Endothelial cell of umbilical vein (primary cell): ENCODE data around the gene TDRD9. TPM values are rescaled to one million over a fixed set of nuclear protein-coding genes. Genes with fewer than 3 reads are reported as not detected.

ENCODE experiments used
- BruUV-seq: library from RNA; stranded (reverse); fragments of 400-500 nt; replicated peaks from 2 replicates; lab custom pipeline; 2021; lab: Mats Ljungman, UMichigan
- CTCF ChIA-PET: fragments of 300-600, 350-600 bp; sonication (Branson Sonifier 250); formaldehyde crosslinking; loops from one replicate; lab custom pipeline; 2021; ENCODE audit warnings: antibody characterized with exemption, inconsistent platforms; lab: Charles Lee
- POLR2A ChIA-PET: fragments of 300-600, 350-600 bp; sonication (Branson Sonifier 250); formaldehyde crosslinking; loops from one replicate; lab custom pipeline; 2021; ENCODE audit warnings: antibody characterized with exemption, inconsistent platforms; lab: Charles Lee
- DNase-seq: peaks from one replicate; pipeline ENCODE4 v3.0.0-alpha.2; 2011; ENCODE audit warnings: low read depth, low spot score
- FAIRE-seq: peaks from 2 replicates; lab custom pipeline; 2011; peaks lifted over from hg19 to GRCh38; lab: Jason Lieb, UNC
- H2AFZ ChIP-seq: 2 replicates; pipeline ENCODE4 v1.6.0; 2012; ENCODE audit warnings: low read depth, low read length, control low read depth, inconsistent platforms
- H3K27ac ChIP-seq: 2 replicates; pipeline ENCODE4 v1.5.1; 2011; ENCODE audit warnings: low read depth, mild to moderate bottlenecking, control low read depth, low read length, moderate library complexity; ENCODE audit not compliant: insufficient read depth
- H3K27me3 ChIP-seq, 2 experiments: 2 replicates each; pipeline versions ENCODE4 v1.6.0 to v1.6.1; 2011; ENCODE audit warnings: low read length in 2 of 2, mixed read lengths in 1 of 2; ENCODE audit not compliant: control insufficient read depth in 2 of 2, insufficient read depth in 2 of 2
- H3K36me3 ChIP-seq, 2 experiments: 2 replicates in 1 of 2; 3 replicates in 1 of 2; pipeline ENCODE4 v1.5.1; 2011; ENCODE audit warnings: low read length in 2 of 2, mild to moderate bottlenecking in 1 of 2, moderate library complexity in 1 of 2; ENCODE audit not compliant: control insufficient read depth in 2 of 2, insufficient read depth in 2 of 2; ENCODE audit errors: extremely low read depth in 1 of 2
- H3K4me1 ChIP-seq: 3 replicates; pipeline ENCODE4 v1.5.1; 2011; ENCODE audit warnings: mild to moderate bottlenecking, low read length; ENCODE audit not compliant: control insufficient read depth, insufficient read depth; ENCODE audit errors: extremely low read depth
- H3K4me2 ChIP-seq: 2 replicates; pipeline ENCODE4 v1.6.1; 2011; ENCODE audit warnings: low read length, control low read depth, mixed read lengths; ENCODE audit not compliant: insufficient read depth
- H3K4me3 ChIP-seq, 3 experiments: fragments of 200-600 bp in 1 of 3; sonication (generic), shearing (Covaris generic) in 1 of 3; replicated peaks in 1 of 3; 2 replicates each; pipeline ENCODE4 v1.5.1; 2011 to 2016; ENCODE audit warnings: control low read depth in 3 of 3, low read length in 3 of 3, mild to moderate bottlenecking in 2 of 3, inconsistent platforms in 1 of 3, low read depth in 1 of 3, moderate library complexity in 1 of 3; ENCODE audit not compliant: insufficient read depth in 1 of 3
- H3K79me2 ChIP-seq: 2 replicates; pipeline ENCODE4 v1.6.0; 2012; ENCODE audit warnings: low read length, inconsistent platforms; ENCODE audit not compliant: control insufficient read depth, insufficient read depth
- H3K9ac ChIP-seq: replicated peaks from 2 replicates; pipeline ENCODE3; 2011; ENCODE audit warnings: low read length, control low read depth; ENCODE audit not compliant: insufficient read depth; ENCODE audit errors: extremely low read depth
- H3K9me1 ChIP-seq: replicated peaks from 3 replicates; pipeline ENCODE4 v1.6.0; 2011; ENCODE audit warnings: mild to moderate bottlenecking, low read length; ENCODE audit not compliant: control insufficient read depth, insufficient read depth; ENCODE audit errors: extremely low read depth
- H3K9me3 ChIP-seq: replicated peaks from 2 replicates; pipeline ENCODE4 v1.5.1; 2012; ENCODE audit warnings: low read length, inconsistent platforms; ENCODE audit not compliant: control insufficient read depth, insufficient read depth
- H4K20me1 ChIP-seq: replicated peaks from 2 replicates; pipeline ENCODE3; 2011; ENCODE audit warnings: mild to moderate bottlenecking, low read length; ENCODE audit not compliant: control insufficient read depth, insufficient read depth; ENCODE audit errors: extremely low read depth
- EZH2 ChIP-seq: IDR thresholded peaks from 2 replicates; pipeline ENCODE4 v1.6.1; 2012; ENCODE audit warnings: borderline replicate concordance, low read depth, mild to moderate bottlenecking, moderate library complexity, low read length, inconsistent platforms; ENCODE audit not compliant: severe bottlenecking
- GATA2 ChIP-seq: IDR thresholded peaks from 2 replicates; pipeline ENCODE4 v1.7.0; 2011; ENCODE audit warnings: low read depth, mild to moderate bottlenecking, moderate library complexity, mixed read lengths, low read length; ENCODE audit not compliant: insufficient read length, insufficient read depth
- JUN ChIP-seq: IDR thresholded peaks from 2 replicates; pipeline ENCODE4 v1.6.1; 2011; ENCODE audit warnings: borderline replicate concordance, low read depth; ENCODE audit not compliant: insufficient read length, insufficient read depth
- MYC ChIP-seq: IDR thresholded peaks from one replicate; pipeline ENCODE4 v1.6.1; 2011; ENCODE audit warnings: mild to moderate bottlenecking, low read depth, low read length
- POLR2A ChIP-seq: IDR thresholded peaks from 2 replicates; pipeline ENCODE4 v1.6.1; 2012; ENCODE audit warnings: low read depth, mild to moderate bottlenecking, control low read depth, low read length
- dilution Hi-C: fragments of 300-500 bp; cut with MboI; formaldehyde crosslinking; loops from one replicate; pipeline ENCODE4 v1.15.0; 2019; ENCODE audit warnings: low sequenced_read_pairs; ENCODE audit not compliant: extremely low pct_ligation_motif_present
- intact Hi-C: fragments of 100-400 bp; cut with micrococcal nuclease; formaldehyde crosslinking; loops from one replicate; pipeline ENCODE4 v1.10.0; 2022
- polyA plus RNA-seq, 4 experiments: library from polyadenylated mRNA; depleted of rRNA in 3 of 4; stranded (reverse) in 3 of 4; unstranded in 1 of 4; fragments of >200 nt; gene quantifications; 2 replicates each; pipeline versions ENCODE4 v1.2.1 to v1.2.3, GENCODE V29; 2011 to 2012; ENCODE audit warnings: missing spikeins in 1 of 4
- total RNA-seq: library from RNA; stranded (reverse); gene quantifications from 2 replicates; pipeline ENCODE4 v1.2.3, GENCODE V29; 2021
- TF ChIP-seq, protein P1 (sequence below): IDR thresholded peaks from 2 replicates; pipeline ENCODE4 v1.6.1; 2011; ENCODE audit not compliant: insufficient read depth, insufficient read length
- TF ChIP-seq, protein P2 (sequence below), 2 donors: IDR thresholded peaks; 1 replicate in 1 of 2; 2 replicates in 1 of 2; pipeline ENCODE4 v1.5.1; 2011; ENCODE audit warnings: low read length in 2 of 2, mild to moderate bottlenecking in 2 of 2, moderate library complexity in 2 of 2, control low read depth in 1 of 2, inconsistent platforms in 1 of 2, low read depth in 1 of 2; ENCODE audit not compliant: insufficient read depth in 1 of 2; ENCODE audit errors: extremely low read depth in 1 of 2

TDRD9 gene
- total and polyA plus RNA-seq, 2 donors (not counting 3 experiments of a cell fraction or from before 2014, with no cell fraction given), result 0.52 to 1.4 TPM

GRCh38 chr14:104093366-104094055 lies 165.3 kb downstream of the TDRD9 start:
- no peak overlapping the region for H3K4me2 ChIP-seq
- BruUV-seq, result no TSS peak
- FAIRE-seq, result no peak
- no peak overlapping the region for H3K9ac ChIP-seq
- no peaks in the 10 kb centered on the region for H3K36me3 ChIP-seq
- H3K27ac ChIP-seq, result no peak overlapping the region
- dilution Hi-C loops (no loop called here), intact Hi-C loops (loop anchor here (1.0 kb wide), 4 partner anchors 38 to 547 kb away; partner anchors contain the start of gene KIF26A)
- no peak overlapping the region for H3K4me3 ChIP-seq
- no peaks in the 10 kb centered on the region for H3K9me1 ChIP-seq
- TF ChIP-seq POLR2A (no peak), EZH2 (no peak), GATA2 (no peak), JUN (no peak), MYC (no peak)
- TF ChIP-seq, protein P1, sequence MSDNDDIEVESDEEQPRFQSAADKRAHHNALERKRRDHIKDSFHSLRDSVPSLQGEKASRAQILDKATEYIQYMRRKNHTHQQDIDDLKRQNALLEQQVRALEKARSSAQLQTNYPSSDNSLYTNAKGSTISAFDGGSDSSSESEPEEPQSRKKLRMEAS, result no peak
- TF ChIP-seq, protein P2, sequence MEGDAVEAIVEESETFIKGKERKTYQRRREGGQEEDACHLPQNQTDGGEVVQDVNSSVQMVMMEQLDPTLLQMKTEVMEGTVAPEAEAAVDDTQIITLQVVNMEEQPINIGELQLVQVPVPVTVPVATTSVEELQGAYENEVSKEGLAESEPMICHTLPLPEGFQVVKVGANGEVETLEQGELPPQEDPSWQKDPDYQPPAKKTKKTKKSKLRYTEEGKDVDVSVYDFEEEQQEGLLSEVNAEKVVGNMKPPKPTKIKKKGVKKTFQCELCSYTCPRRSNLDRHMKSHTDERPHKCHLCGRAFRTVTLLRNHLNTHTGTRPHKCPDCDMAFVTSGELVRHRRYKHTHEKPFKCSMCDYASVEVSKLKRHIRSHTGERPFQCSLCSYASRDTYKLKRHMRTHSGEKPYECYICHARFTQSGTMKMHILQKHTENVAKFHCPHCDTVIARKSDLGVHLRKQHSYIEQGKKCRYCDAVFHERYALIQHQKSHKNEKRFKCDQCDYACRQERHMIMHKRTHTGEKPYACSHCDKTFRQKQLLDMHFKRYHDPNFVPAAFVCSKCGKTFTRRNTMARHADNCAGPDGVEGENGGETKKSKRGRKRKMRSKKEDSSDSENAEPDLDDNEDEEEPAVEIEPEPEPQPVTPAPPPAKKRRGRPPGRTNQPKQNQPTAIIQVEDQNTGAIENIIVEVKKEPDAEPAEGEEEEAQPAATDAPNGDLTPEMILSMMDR (IDR thresholded peaks at IDR 0.05; ENCODE audit: extremely low read depth in 1 of 2, insufficient read depth in 1 of 2, low read depth in 1 of 2, low read length in 2 of 2), result no peak
- ChIA-PET POLR2A (no interaction called here), CTCF (interaction anchor here (0.6 to 4.5 kb wide), 9 partner anchors 9 to 724 kb away, joined by 3 to 64 read pairs (median 5); no protein-coding TSS in a partner anchor)
- no peaks in the 10 kb centered on the region for H3K9me3 ChIP-seq
- no peak overlapping the region for H2AFZ ChIP-seq
- no peaks in the 10 kb centered on the region for H3K79me2 ChIP-seq
- no peak for DNase-seq
- H4K20me1 ChIP-seq, result no peaks in the 10 kb centered on the region
- H3K4me1 ChIP-seq, result no peaks in the 10 kb centered on the region
- H3K27me3 ChIP-seq, result no peaks in the 10 kb centered on the region
